Raji (cell line): ENCODE results near the gene ATP6V1G2.

Source experiments
- POLR2A ChIP-seq: IDR thresholded peaks from 2 replicates; pipeline ENCODE4 v1.6.1; 2011; ENCODE audit warnings: low read depth, low read length, control low read depth; ENCODE audit not compliant: insufficient read depth

Gene ATP6V1G2

DNA sequence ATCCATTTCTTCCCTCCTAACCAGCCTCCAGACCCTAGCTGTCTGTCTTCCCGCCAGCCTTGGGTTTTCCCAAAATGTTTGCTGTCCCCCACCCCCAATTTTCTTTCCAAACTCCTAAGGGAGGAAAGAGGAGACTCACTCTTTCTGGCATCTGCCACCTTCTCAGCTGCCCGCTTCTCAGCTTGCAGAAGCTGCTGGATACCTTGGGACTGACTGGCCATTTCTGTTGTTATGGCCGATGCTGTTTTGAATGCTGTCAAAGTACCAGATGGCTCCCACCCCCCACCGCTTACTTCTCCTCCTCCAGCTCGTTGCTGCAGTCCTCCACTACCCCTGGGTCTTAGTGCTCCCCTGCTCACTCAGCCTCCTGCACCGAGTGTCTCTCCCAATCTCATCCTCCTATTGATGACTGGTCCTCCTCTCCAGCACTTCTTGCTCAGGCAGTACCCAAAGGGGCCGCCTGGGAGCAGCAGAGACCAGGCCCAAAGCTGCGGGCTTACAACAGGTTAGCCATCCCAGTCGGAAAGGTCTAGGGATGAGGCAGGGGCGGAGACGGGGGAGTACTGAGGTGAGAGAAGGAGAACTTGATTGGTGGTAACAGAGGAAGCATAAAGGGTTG lies at the start of gene ATP6V1G2:
ATP6V1G2 (minus strand) TSS at position 270 of the 619 bp plus-strand sequence; CDS start at position 221, 49 bp downstream.
- TF ChIP-seq POLR2A = peak; percentile 40

DNA sequence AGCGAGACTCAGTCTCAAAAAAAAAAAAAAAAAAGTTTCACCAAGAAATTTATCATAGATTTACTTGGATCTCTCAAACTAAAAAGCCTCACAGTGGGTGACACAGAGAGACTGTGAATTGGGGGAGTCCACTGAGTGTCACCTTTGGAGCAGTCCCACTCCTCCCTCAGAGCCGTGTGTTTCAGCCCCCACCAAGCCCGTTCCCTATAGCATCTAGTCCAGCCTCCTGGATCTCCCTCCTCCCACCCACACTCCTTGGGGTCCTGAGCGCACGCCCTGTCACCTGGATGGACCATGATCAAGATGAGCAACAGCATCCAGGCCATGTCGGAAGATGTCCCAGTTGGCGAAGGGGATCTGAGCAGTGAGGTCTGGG lies 46.0 kb upstream of the ATP6V1G2 start:
- no peak for TF ChIP-seq POLR2A

DNA sequence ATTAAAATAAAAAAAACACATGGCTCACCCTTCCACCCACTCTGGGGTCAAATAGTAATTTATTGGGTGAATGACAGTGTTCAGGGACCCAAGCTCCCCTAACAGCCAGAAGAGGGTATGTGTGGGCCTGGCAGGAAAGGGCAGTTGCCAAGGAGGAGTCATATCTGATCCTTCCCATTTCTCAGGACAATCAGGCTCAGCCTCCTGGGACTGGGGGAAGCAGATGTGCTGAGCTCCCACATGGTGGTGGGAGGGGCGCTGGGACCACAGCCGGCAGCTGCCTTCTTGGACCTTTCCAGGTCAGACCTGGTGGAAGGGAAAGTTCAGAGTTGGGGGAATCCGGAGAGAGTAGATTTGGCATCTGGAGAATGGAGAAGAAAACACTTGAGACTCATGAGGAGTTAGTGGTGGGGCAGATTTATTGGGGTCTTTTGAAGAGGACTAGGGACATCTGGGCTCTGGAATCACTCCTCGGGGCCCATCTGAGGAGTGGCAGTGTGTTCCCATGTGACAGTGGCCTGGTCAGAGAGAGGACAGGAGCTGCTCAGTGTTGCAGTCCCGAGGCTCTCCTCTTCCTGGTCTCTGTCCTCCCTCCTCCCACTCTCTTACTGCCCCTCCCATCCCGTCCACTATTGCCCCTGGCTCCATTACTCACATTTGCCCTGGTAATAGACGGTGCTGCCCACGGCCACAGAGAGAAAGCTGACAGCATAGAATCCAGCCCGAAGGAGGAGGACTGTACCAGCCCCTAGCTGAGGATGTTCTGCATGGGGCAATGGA lies 42.7 kb upstream of the ATP6V1G2 start:
- TF ChIP-seq POLR2A = no peak

DNA sequence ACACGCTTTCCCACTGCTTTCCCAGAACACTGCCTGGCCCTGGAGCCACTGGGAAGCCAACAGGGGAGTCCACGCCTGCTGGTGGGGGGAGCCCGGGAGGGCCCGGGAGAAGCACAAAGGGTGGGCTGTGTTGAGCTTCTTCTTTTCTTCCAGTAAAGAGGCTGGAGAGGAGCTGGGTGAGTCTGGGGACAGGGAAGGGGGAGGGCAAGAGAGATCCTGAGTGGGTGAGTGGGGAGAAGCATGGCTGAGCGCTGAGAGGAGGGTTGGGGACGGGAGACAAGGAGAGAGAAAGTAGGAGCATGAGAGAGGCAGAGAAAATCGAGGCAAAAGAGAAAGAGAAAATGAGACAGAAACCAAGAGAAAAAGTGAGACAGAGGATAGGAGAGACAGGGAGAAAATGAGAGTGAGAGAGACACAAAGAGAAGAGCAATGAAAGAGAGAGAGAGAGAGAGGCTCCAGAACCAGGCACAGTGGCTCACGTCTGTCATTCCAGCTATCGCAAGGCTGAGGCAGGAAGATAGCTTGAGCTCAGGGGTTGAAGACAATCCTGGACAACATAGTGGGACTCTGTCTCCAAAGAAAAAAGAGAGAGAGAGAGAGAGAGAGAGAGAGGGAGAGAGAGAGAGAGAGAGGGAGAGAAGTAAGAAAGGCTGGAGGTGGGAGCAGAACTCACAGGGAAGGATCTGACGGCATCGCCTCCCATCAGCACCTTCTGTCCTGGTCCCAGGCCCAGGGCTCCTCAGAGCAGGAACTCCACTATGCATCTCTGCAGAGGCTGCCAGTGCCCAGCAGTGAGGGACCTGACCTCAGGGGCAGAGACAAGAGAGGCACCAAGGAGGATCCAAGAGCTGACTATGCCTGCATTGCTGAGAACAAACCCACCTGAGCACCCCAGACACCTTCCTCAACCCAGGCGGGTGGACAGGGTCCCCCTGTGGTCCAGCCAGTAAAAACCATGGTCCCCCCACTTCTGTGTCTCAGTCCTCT lies 41.7 kb upstream of the ATP6V1G2 start:
- TF ChIP-seq POLR2A = no peak

DNA sequence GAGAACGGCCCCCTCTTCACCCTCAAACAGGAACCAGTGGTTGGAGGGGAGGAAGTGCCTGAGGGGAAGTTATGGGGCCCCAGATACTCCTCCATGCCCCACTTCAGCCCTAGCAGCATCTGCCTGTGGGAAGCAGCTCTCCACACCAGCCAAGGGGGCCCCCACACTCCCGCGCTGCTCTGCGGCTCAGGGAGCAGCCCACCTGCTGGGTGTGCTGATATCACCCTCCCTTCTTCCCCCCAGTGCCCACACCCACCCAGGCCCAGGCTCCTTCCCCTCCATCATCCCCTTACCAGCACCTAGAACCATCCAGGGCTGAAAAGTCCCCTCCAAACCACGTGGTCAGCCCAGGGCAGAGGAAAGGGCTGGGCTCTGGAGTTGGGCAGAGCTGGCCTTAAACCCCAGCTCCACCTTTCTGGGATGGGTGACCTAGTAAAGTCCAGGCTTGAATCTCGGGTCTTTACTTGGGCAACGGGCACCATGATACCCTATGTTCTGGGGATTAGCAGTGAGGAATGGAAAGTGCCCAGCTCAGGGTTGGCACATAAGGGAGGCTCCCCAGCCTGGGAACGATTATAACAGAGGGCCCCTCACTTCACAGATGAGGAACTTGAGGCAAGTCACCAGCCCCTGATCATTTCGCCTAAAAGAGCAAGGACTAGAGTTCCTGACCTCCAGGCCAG lies 40.3 kb upstream of the ATP6V1G2 start:
- TF ChIP-seq POLR2A = peak; percentile 38

DNA sequence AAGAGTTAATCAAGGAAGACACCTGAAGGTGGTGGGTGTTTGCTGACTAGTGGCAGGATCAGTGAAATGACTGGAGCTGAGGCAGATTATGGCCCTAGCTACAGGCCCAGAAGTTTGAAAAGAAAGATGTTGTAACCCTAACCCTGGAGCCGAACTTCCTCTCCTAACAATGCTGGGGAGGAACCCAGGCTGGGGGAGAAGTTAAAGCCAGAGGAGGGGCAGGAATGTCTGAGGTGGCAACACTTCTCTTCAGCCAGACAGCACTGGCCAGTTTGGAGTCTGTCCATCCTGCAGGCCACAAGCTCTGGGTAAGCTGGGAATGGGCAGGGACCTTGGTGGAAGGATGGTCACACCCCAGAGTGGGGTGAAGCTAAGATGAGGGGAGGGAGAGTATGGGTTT lies 39.6 kb upstream of the ATP6V1G2 start, which contains the start of gene LST1:
LST1 (plus strand) TSS at position 270 of the 400 bp plus-strand sequence. CDS start 1,023 bp downstream, outside the sequence.
- no peak for TF ChIP-seq POLR2A

DNA sequence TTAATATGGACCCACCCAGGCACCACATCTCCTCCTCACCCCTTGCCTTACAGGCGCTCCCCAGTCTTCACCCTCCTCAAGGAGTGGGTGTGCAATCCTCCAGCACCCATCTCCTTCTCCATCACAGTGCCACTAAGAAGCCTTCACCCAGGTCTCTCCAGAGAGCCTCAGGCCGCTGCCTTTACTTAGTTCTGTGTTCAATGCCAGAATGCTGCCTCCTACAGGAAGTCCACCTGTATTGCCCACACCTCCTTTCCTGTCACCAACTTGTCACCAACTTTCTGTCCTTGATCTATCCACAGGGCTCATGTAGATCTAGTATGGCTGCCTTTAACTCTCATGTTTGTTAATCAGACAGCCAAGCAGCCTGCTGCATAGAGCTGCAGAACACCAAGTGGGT lies 39.1 kb upstream of the ATP6V1G2 start:
- no peak; the same call in 1 of the 2 replicates for TF ChIP-seq POLR2A

DNA sequence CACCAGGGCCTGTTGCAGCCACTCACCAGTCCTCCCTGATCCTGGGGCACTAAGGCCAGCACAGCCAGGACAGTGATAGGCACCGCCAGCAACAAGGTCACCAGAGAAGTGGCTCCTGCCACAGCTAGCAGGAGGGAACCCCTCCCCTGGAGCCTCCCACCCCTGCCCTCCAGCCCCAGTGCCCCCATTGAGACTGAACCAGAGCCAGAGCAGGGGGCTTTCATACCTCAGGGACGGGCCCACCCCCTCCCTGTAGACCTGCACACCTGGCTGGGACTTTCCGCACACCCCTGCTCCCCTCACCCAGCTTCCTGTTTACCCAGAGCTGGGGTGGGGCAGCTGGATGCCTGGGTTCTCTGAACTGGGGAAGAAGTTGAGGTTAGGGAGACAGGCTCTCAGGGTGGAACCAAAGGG lies 35.8 kb upstream of the ATP6V1G2 start, which contains the start of gene LTB:
LTB (minus strand) TSS at position 195 of the 414 bp plus-strand sequence; CDS start at position 188, 7 bp downstream.
- peak; percentile 89 for TF ChIP-seq POLR2A

DNA sequence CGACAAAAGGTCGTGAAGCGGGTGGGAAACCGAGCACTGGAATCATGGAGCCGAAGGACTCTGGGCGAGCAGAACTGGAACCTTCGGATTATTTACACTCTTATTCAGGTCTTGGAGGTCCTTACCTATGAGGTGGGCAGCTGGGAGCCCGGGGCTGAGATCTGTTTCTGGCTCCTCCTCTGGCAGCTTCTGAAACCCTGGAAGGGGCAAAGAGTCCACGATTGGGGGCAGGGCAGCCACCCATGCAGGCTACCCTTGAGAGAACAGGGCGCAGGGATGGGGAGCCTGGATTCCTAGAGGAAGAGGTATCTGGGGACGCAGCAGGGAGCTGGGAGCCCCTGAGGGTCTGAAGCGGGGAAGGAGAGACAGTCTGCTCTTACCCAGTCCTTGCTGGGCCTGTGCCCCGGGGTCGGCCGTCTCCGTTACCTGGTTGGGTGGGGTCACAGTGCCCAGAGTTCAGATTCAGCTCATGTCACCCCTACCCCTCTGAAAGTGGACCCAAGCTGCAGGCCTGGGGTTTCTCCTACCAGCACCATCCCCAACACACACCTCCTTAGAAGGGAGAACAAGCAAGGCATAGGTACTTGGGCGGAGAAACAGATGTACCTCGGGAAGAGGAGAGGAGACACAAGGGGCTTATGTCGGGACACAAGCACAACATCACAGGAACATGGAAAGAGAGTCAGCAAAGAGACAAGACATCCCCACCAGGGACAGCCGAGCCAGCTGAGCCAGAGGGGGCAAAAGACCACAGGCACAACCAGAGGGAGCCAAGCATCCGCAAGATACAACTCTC lies 35.2 kb upstream of the ATP6V1G2 start:
- no peak for TF ChIP-seq POLR2A

DNA sequence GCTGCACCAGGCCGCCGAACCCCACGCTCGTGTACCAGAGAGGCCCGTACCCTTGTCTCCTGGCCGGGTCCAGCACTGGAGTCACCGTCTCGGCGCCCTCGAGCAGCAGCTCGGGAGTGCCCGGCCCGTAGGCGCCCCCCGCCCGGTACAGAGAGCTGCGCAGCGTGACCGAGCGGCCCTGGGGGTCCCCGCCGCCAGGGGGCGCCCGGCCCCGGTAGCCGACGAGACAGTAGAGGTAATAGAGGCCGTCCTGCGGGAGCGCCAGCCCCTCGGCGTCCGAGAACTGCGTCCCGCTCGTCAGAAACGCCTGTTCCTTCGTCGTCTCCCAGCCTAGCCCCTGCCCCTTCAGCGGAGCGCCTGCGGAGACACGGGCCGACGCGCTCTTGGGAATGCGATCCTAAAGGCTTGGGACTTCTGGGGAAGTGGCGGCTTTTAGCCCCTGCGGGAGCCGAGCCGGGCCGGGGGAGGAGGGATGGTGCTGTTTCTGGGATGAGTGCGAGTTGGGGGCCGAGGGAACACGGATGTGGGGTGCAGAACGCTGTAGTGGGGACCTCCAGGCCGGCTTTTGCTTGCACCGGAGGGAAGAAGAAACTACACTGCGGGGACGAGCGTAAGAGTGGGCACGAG lies 34.5 kb upstream of the ATP6V1G2 start:
- TF ChIP-seq POLR2A = peak; percentile 68

DNA sequence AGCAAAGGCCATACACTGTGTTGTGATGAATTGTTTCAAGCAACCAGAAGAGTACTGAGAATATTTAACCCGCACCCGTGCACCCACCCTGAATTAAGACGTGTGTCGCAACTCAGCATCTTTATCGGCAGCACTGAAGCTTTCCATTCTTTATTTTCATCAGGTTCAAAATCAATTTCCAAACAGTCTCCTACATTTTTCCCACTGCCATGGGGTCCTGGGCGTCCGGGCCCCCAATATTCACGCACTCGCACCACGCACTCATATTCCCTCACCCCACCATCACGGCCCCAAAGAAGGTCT lies 34.0 kb upstream of the ATP6V1G2 start:
- TF ChIP-seq POLR2A = no peak

DNA sequence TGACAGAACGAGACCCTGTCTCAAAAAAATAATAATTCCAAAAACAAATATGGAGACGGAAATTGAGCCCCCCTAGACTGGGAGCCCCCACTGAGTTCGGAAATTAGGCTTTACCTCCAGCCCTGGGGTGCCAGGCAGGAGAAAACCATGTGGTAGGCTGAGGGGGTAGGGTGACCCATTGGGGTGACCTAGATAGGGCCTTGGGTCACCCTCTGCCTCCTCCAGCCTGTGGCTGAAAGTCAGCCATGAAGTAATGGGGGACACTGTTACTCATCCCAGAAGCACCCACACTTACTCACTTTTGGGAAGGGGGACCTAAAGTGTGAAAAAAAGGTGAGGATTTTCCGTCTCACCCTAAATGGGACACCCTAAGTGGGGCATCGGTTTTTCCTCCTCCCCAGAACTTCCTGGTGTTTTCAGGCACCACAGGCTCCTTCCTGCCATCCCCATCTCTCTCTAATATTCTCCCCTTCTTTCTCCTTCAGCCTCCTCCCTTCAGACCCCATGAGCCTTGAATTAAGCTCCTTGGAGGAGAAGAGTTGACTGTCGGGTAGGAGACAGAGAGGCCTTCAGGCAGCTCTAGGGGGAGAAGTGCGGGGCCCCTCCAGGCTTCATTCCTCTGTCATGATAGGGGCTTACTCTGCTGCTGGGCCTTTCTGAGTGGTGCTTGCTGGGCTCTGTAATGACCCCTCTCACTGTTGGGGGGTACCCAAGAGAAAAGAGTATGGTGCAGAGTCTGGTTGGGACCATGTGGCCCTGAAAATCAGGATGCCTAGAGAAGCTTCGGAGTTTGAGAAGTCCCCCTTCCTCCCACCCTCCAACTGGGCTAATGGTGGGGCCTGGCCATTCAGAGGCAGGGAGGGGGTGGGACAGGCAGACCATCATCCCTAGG lies 33.4 kb upstream of the ATP6V1G2 start:
- TF ChIP-seq POLR2A = peak; percentile 47; the same call in 1 of the 2 replicates

DNA sequence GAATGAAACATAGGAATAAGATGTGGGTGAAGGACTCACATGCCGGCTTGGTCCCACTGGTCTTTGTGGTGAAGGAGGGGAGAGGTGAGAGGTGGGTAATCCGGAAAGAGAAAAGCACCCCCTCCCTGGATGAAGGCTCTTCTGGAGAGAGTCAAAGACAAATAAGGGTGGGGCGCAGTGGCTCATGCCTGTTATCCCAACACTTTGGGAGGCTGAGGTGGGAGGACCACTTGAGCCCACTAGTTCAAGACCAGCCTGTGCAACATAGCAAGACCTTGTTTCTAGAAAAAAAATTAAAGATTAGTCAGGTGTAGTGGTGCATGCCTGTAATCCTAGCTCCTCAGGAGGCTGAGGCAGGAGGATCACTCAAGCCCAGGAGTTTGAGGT lies 32.7 kb upstream of the ATP6V1G2 start:
- no peak for TF ChIP-seq POLR2A
